GM23338 (cell line): ENCODE measurements around the gene MKNK1. TPM values are rescaled to one million over a fixed set of nuclear protein-coding genes. Genes with fewer than 3 reads are reported as not detected.

Experiments
- ATAC-seq: fragments of 200-7000 bp; cut with Tn5 transposase; 3 replicates; pipeline ENCODE4 v1.9.1; 2020
- DNase-seq: peaks from one replicate; pipeline ENCODE4 v3.0.0-alpha.2; 2015; ENCODE audit warnings: low spot score
- H2AFZ ChIP-seq: fragments of 200-600 bp; sonication (generic); 2 replicates; pipeline ENCODE4 v1.8.0; 2016; ENCODE audit warnings: antibody characterized with exemption, mild to moderate bottlenecking, moderate library complexity
- H3F3A ChIP-seq: fragments of 200-600 bp; sonication (generic); replicated peaks from 2 replicates; pipeline ENCODE4 v1.8.0; 2017; ENCODE audit warnings: antibody characterized with exemption, mixed run types, low read depth
- H3K27ac ChIP-seq: fragments of 200-600 bp; sonication (generic); 2 replicates; pipeline ENCODE4 v1.6.1; 2016; ENCODE audit warnings: low read depth
- H3K27me3 ChIP-seq: fragments of 200-600 bp; sonication (generic); 2 replicates; pipeline ENCODE4 v1.8.0; 2016; ENCODE audit warnings: mild to moderate bottlenecking, mixed run types, moderate library complexity; ENCODE audit not compliant: insufficient read depth
- H3K36me3 ChIP-seq: fragments of 200-600 bp; sonication (generic); 2 replicates; pipeline ENCODE4 v1.8.0; 2016; ENCODE audit warnings: mild to moderate bottlenecking; ENCODE audit not compliant: insufficient read depth
- H3K4me1 ChIP-seq: fragments of 200-600 bp; sonication (generic); 2 replicates; pipeline ENCODE4 v1.8.0; 2016; ENCODE audit warnings: mild to moderate bottlenecking, moderate library complexity; ENCODE audit not compliant: insufficient read depth
- H3K4me2 ChIP-seq: fragments of 200-600 bp; sonication (generic); 2 replicates; pipeline ENCODE4 v1.7.1; 2017; ENCODE audit warnings: mixed run types
- H3K4me3 ChIP-seq: fragments of 200-600 bp; sonication (generic); 2 replicates; pipeline ENCODE4 v1.6.1; 2016; ENCODE audit warnings: mixed run types
- H3K79me2 ChIP-seq: fragments of 200-600 bp; sonication (generic); replicated peaks from 2 replicates; pipeline ENCODE4 v1.8.0; 2017; ENCODE audit warnings: mild to moderate bottlenecking; ENCODE audit not compliant: insufficient read depth
- H3K9me2 ChIP-seq: fragments of 200-600 bp; sonication (generic); 2 replicates; pipeline ENCODE4 v1.8.0; 2017; ENCODE audit not compliant: insufficient read depth
- H4K20me1 ChIP-seq: fragments of 200-600 bp; sonication (generic); replicated peaks from 2 replicates; pipeline ENCODE4 v1.8.0; 2017; ENCODE audit warnings: mild to moderate bottlenecking; ENCODE audit not compliant: insufficient read depth
- H3K27ac Mint-ChIP-seq: 2 replicates; pipeline ENCODE4 v1.8.0; 2020; ENCODE audit warnings: inconsistent platforms, mild to moderate bottlenecking, moderate library complexity, mixed read lengths
- H3K27me3 Mint-ChIP-seq: 3 replicates; pipeline ENCODE4 v1.8.0; 2022; ENCODE audit warnings: low read depth, mild to moderate bottlenecking, moderate library complexity, mixed read lengths, inconsistent platforms; ENCODE audit not compliant: insufficient read depth, poor library complexity
- H3K36me3 Mint-ChIP-seq: 3 replicates; pipeline ENCODE4 v1.8.0; 2021; ENCODE audit warnings: low read depth, mild to moderate bottlenecking, inconsistent platforms, moderate library complexity, mixed read lengths
- H3K4me1 Mint-ChIP-seq: 3 replicates; pipeline ENCODE4 v1.8.0; 2020; ENCODE audit warnings: mild to moderate bottlenecking, inconsistent platforms, mixed read lengths
- H3K4me3 Mint-ChIP-seq: 3 replicates; pipeline ENCODE4 v1.8.0; 2021; ENCODE audit warnings: moderate library complexity, mild to moderate bottlenecking, inconsistent platforms, mixed read lengths
- H3K9me3 Mint-ChIP-seq: 3 replicates; pipeline ENCODE4 v1.8.0; 2020; ENCODE audit warnings: moderate library complexity, mild to moderate bottlenecking, inconsistent platforms, mixed read lengths
- ETS1 ChIP-seq: IDR thresholded peaks from 2 replicates; pipeline ENCODE4 v1.6.1; 2016; ENCODE audit warnings: antibody characterized with exemption
- EZH2phosphoT487 ChIP-seq: fragments of 200-600 bp; sonication (generic); IDR thresholded peaks from one replicate; pipeline ENCODE4 v1.8.1; 2018; ENCODE audit warnings: antibody characterized with exemption; ENCODE audit not compliant: unreplicated experiment
- POLR2AphosphoS5 ChIP-seq: IDR thresholded peaks from 2 replicates; pipeline ENCODE4 v1.6.1; 2016; ENCODE audit warnings: antibody characterized with exemption, low read depth
- REST ChIP-seq: IDR thresholded peaks from one replicate; pipeline ENCODE4 v1.6.1; 2018; ENCODE audit warnings: antibody characterized with exemption; ENCODE audit not compliant: unreplicated experiment
- ZNF114 ChIP-seq: fragments of 250-450 bp; sonication (Bioruptor Pico); IDR thresholded peaks from 2 replicates; pipeline ENCODE4 v1.5.0; 2020; ENCODE audit warnings: mild to moderate bottlenecking, moderate library complexity
- ZNF462 ChIP-seq: fragments of 250-450 bp; sonication (Bioruptor Pico); IDR thresholded peaks from 2 replicates; pipeline ENCODE4 v1.5.0; 2020; ENCODE audit warnings: mild to moderate bottlenecking, moderate library complexity
- polyA plus RNA-seq: library from polyadenylated mRNA; unstranded; fragments of >200 nt; fragmentation: Nextera tagmentation; extraction: Ambion mirVana; gene quantifications from 2 replicates; pipeline ENCODE4 v1.2.1, GENCODE V29; 2016
- total RNA-seq: library from RNA; depleted of rRNA; stranded (reverse); fragments of >200 nt; shearing (Covaris generic); gene quantifications from 2 replicates; pipeline ENCODE4 v1.2.3, GENCODE V29; 2014

Gene MKNK1
- total and polyA plus RNA-seq, 2 experiments from 2014 or later, result 11.8 to 20.5 TPM

GRCh38 chr1:46550751-46551231, 53.3 kb downstream of the MKNK1 start:
- Histone ChIP-seq H3K9me2 (no peaks in the 10 kb centered on the region), H4K20me1 (no peaks in the 10 kb centered on the region), H3K79me2 (no peaks in the 10 kb centered on the region), H3K36me3 (no peaks in the 10 kb centered on the region), H3K27me3 (peaks cover 20% of the 10 kb centered on the region), H3F3A (no peaks in the 10 kb centered on the region), H3K4me3 (no peak overlapping the region), H3K4me2 (peak overlapping the region; percentile 67), H3K27ac (no peak overlapping the region), H2AFZ (peak overlapping the region; percentile 94; the same call in 1 of the 2 replicates), H3K4me1 (peaks cover 15% of the 10 kb centered on the region; the same call in 1 of the 2 replicates)
- Mint-ChIP-seq H3K27me3 (peaks cover 22% of the 10 kb centered on the region), H3K4me1 (peaks cover 22% of the 10 kb centered on the region), H3K36me3 (no peaks in the 10 kb centered on the region), H3K4me3 (no peak overlapping the region), H3K9me3 (no peaks in the 10 kb centered on the region), H3K27ac (no peak overlapping the region)
- peak; percentile 28 for ATAC-seq
- TF ChIP-seq REST, result no peak
- no peak for TF ChIP-seq EZH2phosphoT487
- no peak for TF ChIP-seq POLR2AphosphoS5
- TF ChIP-seq ZNF114 (CRISPR knock-in tag), result no peak
- DNase-seq, result peak; percentile 48

- ATAC-seq (peak; percentile 21), DNase-seq (peak; percentile 70)
- peaks cover 30% of the 10 kb centered on the region for H3K27me3 Mint-ChIP-seq
- no peak overlapping the region for H3K4me3 ChIP-seq
- H3K4me3 Mint-ChIP-seq, result no peak overlapping the region
- TF ChIP-seq ZNF462 (CRISPR knock-in tag) (no peak), ETS1 (no peak)
- H3K36me3 ChIP-seq, result no peaks in the 10 kb centered on the region
- peak overlapping the region; percentile 51; the same call in 1 of the 2 replicates for H3K27ac Mint-ChIP-seq
- H3K79me2 ChIP-seq, result no peaks in the 10 kb centered on the region
- peak overlapping the region; percentile 67 for H3K4me2 ChIP-seq
- H3K36me3 Mint-ChIP-seq, result no peaks in the 10 kb centered on the region
- peak overlapping the region; percentile 94; the same call in 1 of the 2 replicates for H2AFZ ChIP-seq
- peaks cover 22% of the 10 kb centered on the region for H3K4me1 Mint-ChIP-seq
- peaks cover 18% of the 10 kb centered on the region; the same call in 1 of the 2 replicates for H3K4me1 ChIP-seq
- H3K27ac ChIP-seq, result no peak overlapping the region
- no peaks in the 10 kb centered on the region for H4K20me1 ChIP-seq
- H3K9me3 Mint-ChIP-seq, result no peaks in the 10 kb centered on the region
- peaks cover 28% of the 10 kb centered on the region for H3K27me3 ChIP-seq
- no peaks in the 10 kb centered on the region for H3F3A ChIP-seq
- H3K9me2 ChIP-seq, result no peaks in the 10 kb centered on the region
Measured at GRCh38 chr1:46549697-46550681, 54.1 kb downstream of the MKNK1 start.
